Peyer's patch (tissue), 4 donors: ENCODE measurements around the gene ATP13A4.

Experiments used
- POLR2A ChIP-seq, 2 donors: fragments of 450-650 bp; IDR thresholded peaks; one replicate each; pipeline ENCODE4 v1.5.1; 2017; ENCODE audit warnings: antibody characterized with exemption in 2 of 2, mild to moderate bottlenecking in 2 of 2, moderate library complexity in 2 of 2
- TF ChIP-seq, protein P1 (sequence below), 6 experiments: fragments of 450-650 bp in 4 of 6; fragments of 200-600 bp in 2 of 6; sonication (generic) in 1 of 6; IDR thresholded peaks; one replicate each; pipeline ENCODE4 v1.5.1; 2017 to 2019; ENCODE audit warnings: antibody characterized with exemption in 6 of 6, mild to moderate bottlenecking in 3 of 6, moderate library complexity in 1 of 6

- TF ChIP-seq POLR2A (IDR thresholded peaks at IDR 0.05): no peak
- TF ChIP-seq, protein P1, sequence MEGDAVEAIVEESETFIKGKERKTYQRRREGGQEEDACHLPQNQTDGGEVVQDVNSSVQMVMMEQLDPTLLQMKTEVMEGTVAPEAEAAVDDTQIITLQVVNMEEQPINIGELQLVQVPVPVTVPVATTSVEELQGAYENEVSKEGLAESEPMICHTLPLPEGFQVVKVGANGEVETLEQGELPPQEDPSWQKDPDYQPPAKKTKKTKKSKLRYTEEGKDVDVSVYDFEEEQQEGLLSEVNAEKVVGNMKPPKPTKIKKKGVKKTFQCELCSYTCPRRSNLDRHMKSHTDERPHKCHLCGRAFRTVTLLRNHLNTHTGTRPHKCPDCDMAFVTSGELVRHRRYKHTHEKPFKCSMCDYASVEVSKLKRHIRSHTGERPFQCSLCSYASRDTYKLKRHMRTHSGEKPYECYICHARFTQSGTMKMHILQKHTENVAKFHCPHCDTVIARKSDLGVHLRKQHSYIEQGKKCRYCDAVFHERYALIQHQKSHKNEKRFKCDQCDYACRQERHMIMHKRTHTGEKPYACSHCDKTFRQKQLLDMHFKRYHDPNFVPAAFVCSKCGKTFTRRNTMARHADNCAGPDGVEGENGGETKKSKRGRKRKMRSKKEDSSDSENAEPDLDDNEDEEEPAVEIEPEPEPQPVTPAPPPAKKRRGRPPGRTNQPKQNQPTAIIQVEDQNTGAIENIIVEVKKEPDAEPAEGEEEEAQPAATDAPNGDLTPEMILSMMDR (IDR thresholded peaks at IDR 0.05): no peak
Measured at GRCh38 chr3:193548406-193548805, 6.3 kb downstream of the ATP13A4 start.
